ENCODE results near the gene LYL1.

DNA sequence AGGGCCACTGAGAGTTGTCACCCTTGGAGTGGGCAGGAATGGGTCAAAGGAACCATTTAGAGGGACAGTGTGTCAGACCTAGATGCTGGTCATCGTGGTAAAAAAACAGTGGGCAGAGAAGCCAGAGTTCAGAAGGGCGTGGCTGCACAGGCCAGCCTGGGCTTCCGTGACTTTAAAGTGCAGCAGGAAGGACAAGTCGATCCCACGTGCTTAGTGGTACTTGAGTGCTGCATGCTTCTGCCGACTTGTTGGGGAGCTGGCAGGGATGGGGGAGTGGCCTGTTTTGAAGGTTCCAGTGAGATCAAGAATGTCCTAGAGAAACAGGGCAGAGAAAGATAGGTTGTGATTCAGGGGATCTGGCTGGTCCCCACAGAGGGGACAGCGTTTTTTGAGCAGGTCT lies 17.0 kb downstream of the LYL1 start:
- TF ChIP-seq, protein P1, sequence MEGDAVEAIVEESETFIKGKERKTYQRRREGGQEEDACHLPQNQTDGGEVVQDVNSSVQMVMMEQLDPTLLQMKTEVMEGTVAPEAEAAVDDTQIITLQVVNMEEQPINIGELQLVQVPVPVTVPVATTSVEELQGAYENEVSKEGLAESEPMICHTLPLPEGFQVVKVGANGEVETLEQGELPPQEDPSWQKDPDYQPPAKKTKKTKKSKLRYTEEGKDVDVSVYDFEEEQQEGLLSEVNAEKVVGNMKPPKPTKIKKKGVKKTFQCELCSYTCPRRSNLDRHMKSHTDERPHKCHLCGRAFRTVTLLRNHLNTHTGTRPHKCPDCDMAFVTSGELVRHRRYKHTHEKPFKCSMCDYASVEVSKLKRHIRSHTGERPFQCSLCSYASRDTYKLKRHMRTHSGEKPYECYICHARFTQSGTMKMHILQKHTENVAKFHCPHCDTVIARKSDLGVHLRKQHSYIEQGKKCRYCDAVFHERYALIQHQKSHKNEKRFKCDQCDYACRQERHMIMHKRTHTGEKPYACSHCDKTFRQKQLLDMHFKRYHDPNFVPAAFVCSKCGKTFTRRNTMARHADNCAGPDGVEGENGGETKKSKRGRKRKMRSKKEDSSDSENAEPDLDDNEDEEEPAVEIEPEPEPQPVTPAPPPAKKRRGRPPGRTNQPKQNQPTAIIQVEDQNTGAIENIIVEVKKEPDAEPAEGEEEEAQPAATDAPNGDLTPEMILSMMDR (conservative IDR thresholded peaks at IDR 0.05): no peak
- no peak for TF ChIP-seq EZH2 (IDR thresholded peaks at IDR 0.05; ENCODE audit: low read depth)
